Astrocyte (in vitro differentiated cells and primary cell): ENCODE measurements around the gene ICE1. TPM values are rescaled to one million over a fixed set of nuclear protein-coding genes. Genes with fewer than 3 reads are reported as not detected.
"Not testable (repeated sequence)": the region's sequence is repeated elsewhere in the genome, so short reads cannot be mapped to it uniquely, and the experiment has no call there.

Source experiments
- DNase-seq: peaks from one replicate; pipeline ENCODE4 v3.0.0-alpha.2; 2010; ENCODE audit warnings: low read depth
- FAIRE-seq: peaks from 2 replicates; lab custom pipeline; 2011; peaks lifted over from hg19 to GRCh38; lab: Jason Lieb, UNC
- H2AFZ ChIP-seq: 2 replicates; pipeline ENCODE4 v1.6.0; 2012; ENCODE audit warnings: low read depth, low read length, inconsistent platforms
- H3K27ac ChIP-seq: 2 replicates; pipeline ENCODE4 v1.5.1; 2011; ENCODE audit warnings: low read depth, low read length, inconsistent platforms
- H3K27me3 ChIP-seq: 2 replicates; pipeline ENCODE4 v1.6.0; 2011; ENCODE audit warnings: low read length, inconsistent platforms; ENCODE audit not compliant: insufficient read depth
- H3K36me3 ChIP-seq: 2 replicates; pipeline ENCODE4 v1.5.1; 2011; ENCODE audit warnings: low read length, inconsistent platforms; ENCODE audit not compliant: insufficient read depth
- H3K4me1 ChIP-seq: 2 replicates; pipeline ENCODE4 v1.5.1; 2011; ENCODE audit warnings: low read length, inconsistent platforms; ENCODE audit not compliant: insufficient read depth
- H3K4me2 ChIP-seq: 2 replicates; pipeline ENCODE4 v1.6.0; 2012; ENCODE audit warnings: low read length, inconsistent platforms
- H3K4me3 ChIP-seq: 2 replicates; pipeline ENCODE4 v1.5.1; 2011; ENCODE audit warnings: low read depth, mild to moderate bottlenecking, low read length, inconsistent platforms; ENCODE audit not compliant: insufficient read depth
- H3K79me2 ChIP-seq: 2 replicates; pipeline ENCODE4 v1.6.0; 2012; ENCODE audit warnings: mild to moderate bottlenecking, low read length, inconsistent platforms; ENCODE audit not compliant: insufficient read depth
- H3K9ac ChIP-seq: 2 replicates; pipeline ENCODE4 v1.6.0; 2012; ENCODE audit warnings: mild to moderate bottlenecking, low read length, inconsistent platforms
- H3K9me3 ChIP-seq: 2 replicates; pipeline ENCODE4 v1.5.1; 2012; ENCODE audit warnings: low read depth, mild to moderate bottlenecking, low read length, inconsistent platforms; ENCODE audit not compliant: insufficient read depth
- H4K20me1 ChIP-seq: 2 replicates; pipeline ENCODE4 v1.6.0; 2012; ENCODE audit warnings: low read length, inconsistent platforms; ENCODE audit not compliant: insufficient read depth
- H3K27ac Mint-ChIP-seq: one replicate; pipeline ENCODE4 v1.8.0; 2021; ENCODE audit warnings: mild to moderate bottlenecking, mixed read lengths; ENCODE audit not compliant: unreplicated experiment
- H3K27me3 Mint-ChIP-seq: one replicate; pipeline ENCODE4 v1.8.0; 2021; ENCODE audit warnings: low read depth, mixed read lengths; ENCODE audit not compliant: unreplicated experiment
- H3K36me3 Mint-ChIP-seq: one replicate; pipeline ENCODE4 v1.8.0; 2021; ENCODE audit warnings: low read depth, mixed read lengths; ENCODE audit not compliant: unreplicated experiment
- H3K4me1 Mint-ChIP-seq: one replicate; pipeline ENCODE4 v1.8.0; 2021; ENCODE audit warnings: low read depth, mixed read lengths; ENCODE audit not compliant: unreplicated experiment
- H3K4me3 Mint-ChIP-seq: one replicate; pipeline ENCODE4 v1.8.0; 2021; ENCODE audit warnings: mild to moderate bottlenecking, moderate library complexity, mixed read lengths; ENCODE audit not compliant: unreplicated experiment
- H3K9me3 Mint-ChIP-seq: one replicate; pipeline ENCODE4 v1.8.0; 2021; ENCODE audit warnings: mild to moderate bottlenecking, mixed read lengths; ENCODE audit not compliant: unreplicated experiment
- EZH2 ChIP-seq: IDR thresholded peaks from 2 replicates; pipeline ENCODE4 v1.6.1; 2012; ENCODE audit warnings: mild to moderate bottlenecking, low read length, inconsistent platforms; ENCODE audit not compliant: insufficient read depth
- total RNA-seq: library from RNA; stranded (reverse); gene quantifications from 2 replicates; pipeline ENCODE4 v1.2.1, GENCODE V29; 2021
- TF ChIP-seq, protein P1 (sequence below): IDR thresholded peaks from 2 replicates; pipeline ENCODE4 v1.5.1; 2011; ENCODE audit warnings: low read depth, mild to moderate bottlenecking, inconsistent platforms, low read length, moderate library complexity; ENCODE audit not compliant: insufficient read depth

The ICE1 gene
- total RNA-seq, 1 donor from 2014 or later = 40.3 TPM

DNA sequence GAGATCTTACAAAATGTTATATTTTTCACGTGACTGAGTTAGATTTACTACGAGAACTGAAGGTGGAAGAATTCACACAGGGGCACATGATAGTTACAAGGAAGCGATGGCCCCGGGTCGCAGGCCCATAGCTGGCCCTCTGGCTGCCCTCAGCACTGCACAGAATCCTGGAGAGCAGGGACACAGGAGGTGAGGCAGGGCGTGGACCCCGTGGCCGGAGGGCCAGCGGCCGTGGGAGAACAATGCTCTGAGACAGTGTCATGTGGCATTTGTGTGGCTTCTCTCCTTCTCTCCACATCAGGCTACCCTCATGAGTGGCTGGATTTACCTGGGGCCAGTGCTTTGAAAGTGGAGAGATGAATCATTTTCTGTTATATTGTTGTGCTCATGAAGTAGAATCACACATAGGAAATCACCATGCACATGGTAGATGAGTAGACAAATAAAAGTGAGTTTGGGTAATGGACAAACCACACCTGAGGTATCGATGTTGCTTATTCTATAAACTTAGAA, 89.5 kb downstream of the ICE1 start:
- H3K4me2 ChIP-seq = no peak overlapping the region
- H3K9me3 ChIP-seq = no peaks in the 10 kb centered on the region
- FAIRE-seq = no peak
- peaks cover 1% of the 10 kb centered on the region for H3K36me3 Mint-ChIP-seq
- H3K4me3 Mint-ChIP-seq = no peak overlapping the region
- no peaks in the 10 kb centered on the region for H3K79me2 ChIP-seq
- H4K20me1 ChIP-seq = no peaks in the 10 kb centered on the region
- H3K9me3 Mint-ChIP-seq = peaks cover 2% of the 10 kb centered on the region
- no peak for TF ChIP-seq EZH2
- TF ChIP-seq, protein P1, sequence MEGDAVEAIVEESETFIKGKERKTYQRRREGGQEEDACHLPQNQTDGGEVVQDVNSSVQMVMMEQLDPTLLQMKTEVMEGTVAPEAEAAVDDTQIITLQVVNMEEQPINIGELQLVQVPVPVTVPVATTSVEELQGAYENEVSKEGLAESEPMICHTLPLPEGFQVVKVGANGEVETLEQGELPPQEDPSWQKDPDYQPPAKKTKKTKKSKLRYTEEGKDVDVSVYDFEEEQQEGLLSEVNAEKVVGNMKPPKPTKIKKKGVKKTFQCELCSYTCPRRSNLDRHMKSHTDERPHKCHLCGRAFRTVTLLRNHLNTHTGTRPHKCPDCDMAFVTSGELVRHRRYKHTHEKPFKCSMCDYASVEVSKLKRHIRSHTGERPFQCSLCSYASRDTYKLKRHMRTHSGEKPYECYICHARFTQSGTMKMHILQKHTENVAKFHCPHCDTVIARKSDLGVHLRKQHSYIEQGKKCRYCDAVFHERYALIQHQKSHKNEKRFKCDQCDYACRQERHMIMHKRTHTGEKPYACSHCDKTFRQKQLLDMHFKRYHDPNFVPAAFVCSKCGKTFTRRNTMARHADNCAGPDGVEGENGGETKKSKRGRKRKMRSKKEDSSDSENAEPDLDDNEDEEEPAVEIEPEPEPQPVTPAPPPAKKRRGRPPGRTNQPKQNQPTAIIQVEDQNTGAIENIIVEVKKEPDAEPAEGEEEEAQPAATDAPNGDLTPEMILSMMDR = no peak
- no peak for DNase-seq
- no peaks in the 10 kb centered on the region for H3K4me1 ChIP-seq
- no peak overlapping the region for H3K27ac ChIP-seq
- no peak overlapping the region for H3K4me3 ChIP-seq
- no peaks in the 10 kb centered on the region for H3K4me1 Mint-ChIP-seq
- H3K36me3 ChIP-seq = no peaks in the 10 kb centered on the region
- peaks cover 7% of the 10 kb centered on the region for H3K27me3 Mint-ChIP-seq
- no peaks in the 10 kb centered on the region for H3K27me3 ChIP-seq
- no peak overlapping the region for H3K9ac ChIP-seq
- H2AFZ ChIP-seq = no peak overlapping the region
- H3K27ac Mint-ChIP-seq = no peak overlapping the region

DNA sequence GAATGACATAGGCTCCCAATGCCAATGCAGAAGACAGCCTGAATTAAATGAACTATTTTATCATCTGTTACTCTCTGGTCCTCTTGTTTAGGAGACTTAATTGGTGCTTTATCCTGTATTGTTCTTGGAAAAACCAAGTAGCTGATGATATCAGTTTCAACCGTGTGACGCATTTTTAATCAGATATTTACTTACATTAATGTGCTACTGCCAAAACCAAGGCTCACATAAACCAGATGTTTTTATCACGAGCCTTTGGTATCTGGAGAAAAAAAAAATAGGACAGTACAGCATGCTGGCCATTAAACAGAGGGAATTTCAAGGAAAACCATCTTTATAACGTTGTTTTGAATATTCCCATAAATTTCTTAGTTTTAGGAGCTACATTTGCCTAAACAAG, 90.1 kb downstream of the ICE1 start:
- Histone ChIP-seq H3K4me3 (no peak overlapping the region), H3K36me3 (no peaks in the 10 kb centered on the region), H3K9me3 (no peaks in the 10 kb centered on the region), H3K4me1 (no peaks in the 10 kb centered on the region), H3K27me3 (no peaks in the 10 kb centered on the region), H2AFZ (no peak overlapping the region), H3K9ac (no peak overlapping the region), H4K20me1 (no peaks in the 10 kb centered on the region), H3K79me2 (no peaks in the 10 kb centered on the region), H3K27ac (no peak overlapping the region), H3K4me2 (no peak overlapping the region)
- TF ChIP-seq EZH2 = no peak
- TF ChIP-seq, protein P1 = no peak
- Mint-ChIP-seq H3K27me3 (peaks cover 7% of the 10 kb centered on the region), H3K9me3 (peaks cover 2% of the 10 kb centered on the region), H3K27ac (no peak overlapping the region), H3K36me3 (peaks cover 1% of the 10 kb centered on the region), H3K4me1 (no peaks in the 10 kb centered on the region), H3K4me3 (no peak overlapping the region)
- DNase-seq (no peak), FAIRE-seq (no peak)

DNA sequence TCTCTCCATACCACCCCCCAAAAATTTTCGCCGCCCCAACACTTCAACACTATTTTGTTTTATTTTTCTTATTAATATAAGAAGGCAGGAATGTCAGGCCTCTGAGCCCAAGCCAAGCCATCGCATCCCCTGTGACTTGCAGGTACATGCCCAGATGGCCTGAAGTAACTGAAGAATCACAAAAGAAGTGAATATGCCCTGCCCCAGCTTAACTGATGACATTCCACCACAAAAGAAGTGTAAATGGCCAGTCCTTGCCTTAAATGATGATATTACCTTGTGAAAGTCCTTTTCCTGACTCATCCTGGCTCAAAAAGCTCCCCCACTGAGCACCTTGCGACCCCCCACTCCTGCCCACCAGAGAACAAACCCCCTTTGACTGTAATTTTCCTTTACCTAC, 98.1 kb downstream of the ICE1 start:
- not testable (repeated sequence) for H3K4me1 ChIP-seq, H3K4me1 Mint-ChIP-seq, H3K27me3 ChIP-seq, H3K4me3 Mint-ChIP-seq, H3K9me3 Mint-ChIP-seq, H3K27ac ChIP-seq, H3K9me3 ChIP-seq, H3K4me3 ChIP-seq, H3K36me3 ChIP-seq, H3K4me2 ChIP-seq, H3K27ac Mint-ChIP-seq, H2AFZ ChIP-seq, H3K27me3 Mint-ChIP-seq, H3K36me3 Mint-ChIP-seq, FAIRE-seq, DNase-seq, H4K20me1 ChIP-seq, H3K9ac ChIP-seq, H3K79me2 ChIP-seq
